ENCODE measurements around the gene CD247.

- no peak for TF ChIP-seq CTCF (IDR thresholded peaks at IDR 0.05)
- no peak for TF ChIP-seq POLR2A (IDR thresholded peaks at IDR 0.05)
Measured at GRCh38 chr1:167520711-167521206, 2.4 kb upstream of the CD247 start.

Data from thyroid gland (tissue), 4 donors.